GM19238 (cell line): Measurements from ENCODE around the gene GJA4.
"Not testable (repeated sequence)": the region's sequence is repeated elsewhere in the genome, so short reads cannot be mapped to it uniquely, and the experiment has no call there.

Experiments used
- DNase-seq: peaks from one replicate; pipeline ENCODE4 v3.0.0; 2011; ENCODE audit warnings: low spot score; ENCODE audit not compliant: insufficient read length

The GJA4 gene

DNA sequence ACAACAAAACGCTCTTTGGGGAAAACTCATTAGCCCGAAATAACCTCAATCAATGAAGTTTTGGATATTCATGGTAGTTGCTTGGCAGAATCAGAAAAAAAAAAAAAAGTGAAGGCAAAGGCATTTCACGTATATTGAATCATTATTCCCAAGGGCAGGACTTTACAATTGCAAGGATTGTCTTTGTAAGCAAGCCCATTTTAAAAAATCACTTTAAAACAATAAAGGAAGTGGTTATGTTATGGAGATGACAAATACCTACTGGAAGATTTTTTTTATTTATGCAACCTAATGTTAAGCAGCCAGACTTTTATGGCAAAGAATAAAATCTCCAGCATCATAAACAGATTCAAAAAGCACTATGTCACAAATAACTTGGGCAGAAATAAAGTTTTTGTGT, 23.9 kb upstream of the GJA4 start:
- no peak for DNase-seq

GRCh38 chr1:34770891-34771504, 21.8 kb upstream of the GJA4 start:
- DNase-seq = no peak

GRCh38 chr1:34771573-34772371, 21.0 kb upstream of the GJA4 start:
- no peak for DNase-seq

DNA sequence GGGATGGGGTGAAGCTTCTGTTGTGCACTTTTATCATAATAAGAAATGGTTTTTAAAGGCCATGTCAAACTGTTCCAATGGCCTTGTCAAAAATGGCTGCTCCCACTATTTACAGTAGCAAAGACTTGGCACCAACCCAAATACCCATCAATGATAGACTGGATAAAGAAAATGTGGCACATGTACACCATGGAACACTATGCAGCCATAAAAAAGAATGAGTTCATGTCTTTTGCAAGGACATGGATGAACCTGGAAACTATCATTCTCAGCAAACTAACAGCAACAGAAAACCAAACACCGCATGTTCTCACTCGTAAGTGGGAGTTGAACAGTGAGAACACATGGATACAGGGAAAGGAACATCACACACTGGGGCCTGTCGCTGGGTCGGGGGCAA, 19.7 kb upstream of the GJA4 start:
- not testable (repeated sequence) for DNase-seq

GRCh38 chr1:34774957-34775356, 17.8 kb upstream of the GJA4 start:
- DNase-seq = no peak

- DNase-seq = no peak
These were observed 15.9 kb upstream of the GJA4 start for GRCh38 chr1:34776911-34777310.

DNA sequence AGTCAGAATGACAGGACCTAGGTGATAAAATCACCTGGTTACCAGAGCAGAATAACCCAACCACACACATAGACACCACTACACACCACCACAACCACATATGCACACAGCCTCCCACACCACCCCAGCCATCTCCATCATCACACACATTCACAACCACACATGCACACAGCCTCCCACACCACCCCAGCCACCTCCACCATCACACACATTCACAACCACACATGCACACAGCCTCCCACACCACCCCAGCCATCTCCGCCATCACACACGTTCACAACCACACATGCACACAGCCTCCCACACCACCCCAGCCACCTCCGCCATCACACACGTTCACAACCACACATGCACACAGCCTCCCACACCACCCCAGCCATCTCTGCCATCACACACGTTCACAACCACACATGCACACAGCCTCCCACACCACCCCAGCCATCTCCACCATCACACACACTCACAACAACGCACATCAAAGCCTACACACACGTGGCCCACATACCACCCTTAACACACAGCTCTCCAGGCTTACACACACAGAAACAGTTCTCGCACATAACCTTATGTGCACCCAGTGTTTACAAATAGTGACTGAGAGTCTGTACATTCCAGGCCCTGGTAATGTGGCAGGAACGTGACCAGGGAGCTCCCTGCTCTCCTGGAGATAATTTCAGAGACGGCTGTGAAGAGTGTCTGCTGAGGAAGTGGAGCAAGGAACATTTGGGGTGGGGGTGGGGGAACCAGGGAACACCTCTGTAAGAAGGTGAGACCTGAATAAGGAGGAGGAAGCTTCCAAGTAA, 15.1 kb upstream of the GJA4 start:
- no peak for DNase-seq

GRCh38 chr1:34778381-34778780, 14.4 kb upstream of the GJA4 start:
- no peak for DNase-seq

- no peak for DNase-seq
These were observed 13.8 kb upstream of the GJA4 start for GRCh38 chr1:34779005-34779404.

GRCh38 chr1:34779526-34779925, 13.3 kb upstream of the GJA4 start:
- DNase-seq = no peak

- DNase-seq = no peak
These were observed 12.8 kb upstream of the GJA4 start for GRCh38 chr1:34779962-34780361.

- DNase-seq = no peak
These were observed 12.3 kb upstream of the GJA4 start for GRCh38 chr1:34780528-34780927.

DNA sequence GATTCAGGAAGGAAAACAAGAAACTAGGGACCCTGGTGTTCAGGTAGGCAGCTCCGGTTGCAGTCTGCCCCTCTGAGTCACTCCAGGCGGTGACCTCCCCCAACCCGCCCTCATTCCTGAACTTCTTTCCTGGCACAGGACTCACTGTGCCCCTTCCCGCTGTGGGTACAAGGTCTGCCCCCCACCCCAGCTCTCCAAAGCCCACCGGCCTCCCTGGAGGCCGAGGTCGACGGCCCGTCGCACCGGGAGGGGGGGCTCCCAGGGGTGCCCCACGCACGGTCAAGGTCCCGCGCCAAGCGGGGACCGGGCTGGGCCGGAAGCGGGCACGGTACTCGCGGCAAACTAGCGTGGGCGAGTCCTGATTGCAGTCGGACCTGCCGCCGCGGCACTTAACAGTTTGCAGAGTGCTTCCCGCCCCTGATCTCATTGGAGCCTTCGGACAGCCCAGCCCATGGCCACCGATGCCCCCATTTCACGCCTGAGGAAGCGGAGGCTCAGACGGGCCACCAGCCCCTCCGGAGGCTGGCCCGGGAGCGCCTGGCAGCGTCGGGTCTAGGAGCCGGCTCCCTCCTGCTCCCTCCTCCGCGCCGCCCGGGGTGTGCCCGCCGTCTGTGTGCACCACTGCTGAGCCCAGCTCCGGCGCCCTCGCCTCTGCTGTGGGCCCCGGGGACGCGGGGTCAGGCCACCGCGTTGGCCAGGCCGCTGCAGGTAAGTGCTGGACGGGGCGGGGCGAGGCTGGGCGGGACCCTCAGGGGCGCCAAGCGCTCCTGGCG, 11.5 kb upstream of the GJA4 start, which contains the start of gene GJB3:
TSS of gene GJB3 (plus strand) at position 144 of the 773 bp plus-strand sequence. CDS start 3,549 bp downstream, outside the sequence.
- no peak for DNase-seq

DNA sequence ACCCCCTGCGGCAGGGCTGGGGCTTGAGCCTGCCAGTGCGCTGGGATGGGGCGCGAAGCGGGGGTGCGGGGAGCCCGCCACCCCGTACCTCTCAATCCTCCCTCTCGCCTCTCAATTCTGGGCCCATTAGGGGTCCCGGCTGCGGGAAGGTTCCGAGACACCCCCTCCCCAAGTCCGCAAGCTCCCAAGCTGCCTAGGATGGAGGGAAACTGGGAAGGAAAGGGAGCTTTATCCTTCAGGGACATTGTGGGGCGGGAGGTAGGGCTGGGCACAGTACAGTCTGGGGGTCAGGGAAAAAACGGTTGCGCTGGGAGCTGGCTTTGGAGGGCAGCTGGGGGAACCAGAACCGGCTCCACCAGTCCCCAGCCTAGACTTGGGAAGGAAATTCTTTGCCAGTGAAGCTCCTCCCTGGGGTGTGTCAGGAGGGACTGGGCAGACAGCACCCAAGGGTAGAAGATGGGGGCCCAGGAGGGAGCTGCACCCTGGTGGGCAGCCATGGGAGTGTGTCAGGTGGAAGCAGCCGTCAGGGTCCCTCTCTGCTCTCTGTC, 10.9 kb upstream of the GJA4 start:
- DNase-seq = no peak

DNA sequence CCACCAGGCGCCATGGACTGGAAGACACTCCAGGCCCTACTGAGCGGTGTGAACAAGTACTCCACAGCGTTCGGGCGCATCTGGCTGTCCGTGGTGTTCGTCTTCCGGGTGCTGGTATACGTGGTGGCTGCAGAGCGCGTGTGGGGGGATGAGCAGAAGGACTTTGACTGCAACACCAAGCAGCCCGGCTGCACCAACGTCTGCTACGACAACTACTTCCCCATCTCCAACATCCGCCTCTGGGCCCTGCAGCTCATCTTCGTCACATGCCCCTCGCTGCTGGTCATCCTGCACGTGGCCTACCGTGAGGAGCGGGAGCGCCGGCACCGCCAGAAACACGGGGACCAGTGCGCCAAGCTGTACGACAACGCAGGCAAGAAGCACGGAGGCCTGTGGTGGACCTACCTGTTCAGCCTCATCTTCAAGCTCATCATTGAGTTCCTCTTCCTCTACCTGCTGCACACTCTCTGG, 8.0 kb upstream of the GJA4 start:
- DNase-seq = no peak

GRCh38 chr1:34785231-34785874, 7.4 kb upstream of the GJA4 start:
- DNase-seq = no peak

DNA sequence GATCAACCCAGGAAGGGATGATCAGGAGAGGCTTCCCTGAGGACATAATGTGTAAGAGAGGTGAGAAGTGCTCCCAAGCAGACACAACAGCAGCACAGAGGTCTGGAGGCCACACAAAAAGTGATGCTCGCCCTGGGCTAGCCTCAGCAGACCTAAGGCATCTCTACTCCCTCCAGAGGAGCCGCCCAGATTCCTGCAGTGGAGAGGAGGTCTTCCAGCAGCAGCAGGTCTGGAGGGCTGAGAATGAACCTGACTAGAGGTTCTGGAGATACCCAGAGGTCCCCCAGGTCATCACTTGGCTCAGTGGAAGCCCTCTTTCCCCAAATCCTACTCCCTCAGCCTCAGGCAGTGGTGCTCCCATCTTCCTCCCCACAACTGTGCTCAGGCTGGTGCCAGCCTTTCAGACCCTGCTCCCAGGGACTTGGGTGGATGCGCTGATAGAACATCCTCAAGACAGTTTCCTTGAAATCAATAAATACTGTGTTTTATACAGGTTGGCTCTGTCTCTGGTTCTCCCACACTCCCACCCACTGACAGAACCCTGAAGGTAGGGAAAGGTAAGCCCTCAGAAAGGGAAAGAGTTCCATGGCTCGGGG, 6.8 kb upstream of the GJA4 start:
- no peak for DNase-seq

- DNase-seq = peak; percentile 67
These were observed 6.1 kb upstream of the GJA4 start for GRCh38 chr1:34786521-34787325.
